ENCODE measurements around the gene FAM156A. TPM values are rescaled to one million over a fixed set of nuclear protein-coding genes. Genes with fewer than 3 reads are reported as not detected.
"Not testable (repeated sequence)": the region's sequence is repeated elsewhere in the genome, so short reads cannot be mapped to it uniquely, and the experiment has no call there.

Gene FAM156A
- total RNA-seq, 1 experiment from 2014 or later, result 7.2 TPM

DNA sequence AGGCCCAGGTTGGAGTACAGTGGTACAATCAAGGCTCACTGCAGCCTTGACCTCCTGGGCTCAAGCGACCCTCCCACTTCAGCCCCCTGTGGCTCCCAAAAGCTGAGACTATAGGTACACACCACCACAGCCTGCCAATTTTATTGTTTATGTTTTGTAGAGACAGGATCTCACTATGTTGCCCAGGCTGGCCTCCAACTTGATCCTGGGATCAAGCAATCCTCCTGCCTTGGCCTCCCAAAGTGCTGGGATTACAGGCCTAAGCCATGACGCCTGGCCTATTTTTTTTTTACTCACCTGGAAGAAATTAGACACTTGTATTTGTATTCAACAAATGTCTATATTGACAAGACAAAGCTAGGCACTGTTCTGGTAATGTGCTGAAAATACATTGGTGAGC is 25.1 kb downstream of the FAM156A start:
- Histone ChIP-seq H3K9me2 (replicated peaks; ENCODE audit: insufficient read depth, low read length) (no peaks in the 10 kb centered on the region), H3K4me2 (ENCODE audit: low read depth, low read length, poor library complexity, severe bottlenecking) (peak overlapping the region; percentile 91), H3K79me2 (ENCODE audit: low read length) (no peaks in the 10 kb centered on the region), H3K9me3 (ENCODE audit: low read length) (no peaks in the 10 kb centered on the region), H3K9ac (ENCODE audit: low read length) (no peak overlapping the region), H3K4me1 (ENCODE audit: low read length) (peaks cover 17% of the 10 kb centered on the region), H3K4me3 (ENCODE audit: low read length) (no peak overlapping the region), H3K36me3 (ENCODE audit: insufficient read depth, low read length) (peaks cover 6% of the 10 kb centered on the region), H2AFZ (ENCODE audit: low read length) (no peak overlapping the region), H3K27ac (ENCODE audit: low read length) (peak overlapping the region; percentile 90), H3K27me3 (ENCODE audit: low read length) (no peaks in the 10 kb centered on the region), H4K20me1 (ENCODE audit: insufficient read depth, low read depth, low read length) (no peaks in the 10 kb centered on the region)
- peak; percentile 38 for DNase-seq

DNA sequence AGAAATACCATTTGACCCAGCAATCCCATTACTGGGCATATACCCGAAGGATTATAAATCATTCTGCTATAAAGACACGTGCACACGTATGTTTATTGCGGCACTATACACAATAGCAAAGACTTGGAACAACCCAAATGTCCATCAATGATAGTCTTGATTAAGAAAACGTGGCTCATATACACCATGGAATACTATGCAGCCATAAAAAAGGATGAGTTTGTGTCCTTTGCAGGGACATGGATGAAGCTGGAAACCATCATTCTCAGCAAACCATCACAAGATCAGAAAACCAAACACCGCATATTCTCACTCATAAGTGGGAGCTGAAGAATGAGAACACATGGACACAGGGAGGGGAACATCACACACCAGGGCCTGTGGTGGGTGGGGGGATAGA is 28.1 kb downstream of the FAM156A start:
- not testable (repeated sequence) for H3K9me3 ChIP-seq (ENCODE audit: low read length); H3K9me2 ChIP-seq (replicated peaks; ENCODE audit: insufficient read depth, low read length); H4K20me1 ChIP-seq (ENCODE audit: insufficient read depth, low read depth, low read length); H3K9ac ChIP-seq (ENCODE audit: low read length); H3K27ac ChIP-seq (ENCODE audit: low read length); H3K27me3 ChIP-seq (ENCODE audit: low read length); H3K4me3 ChIP-seq (ENCODE audit: low read length); H2AFZ ChIP-seq (ENCODE audit: low read length); H3K4me2 ChIP-seq (ENCODE audit: low read depth, low read length, poor library complexity, severe bottlenecking); H3K36me3 ChIP-seq (ENCODE audit: insufficient read depth, low read length); DNase-seq
- Histone ChIP-seq H3K4me1 (ENCODE audit: low read length) (peaks cover 29% of the 10 kb centered on the region), H3K79me2 (ENCODE audit: low read length) (peaks cover 15% of the 10 kb centered on the region)

DNA sequence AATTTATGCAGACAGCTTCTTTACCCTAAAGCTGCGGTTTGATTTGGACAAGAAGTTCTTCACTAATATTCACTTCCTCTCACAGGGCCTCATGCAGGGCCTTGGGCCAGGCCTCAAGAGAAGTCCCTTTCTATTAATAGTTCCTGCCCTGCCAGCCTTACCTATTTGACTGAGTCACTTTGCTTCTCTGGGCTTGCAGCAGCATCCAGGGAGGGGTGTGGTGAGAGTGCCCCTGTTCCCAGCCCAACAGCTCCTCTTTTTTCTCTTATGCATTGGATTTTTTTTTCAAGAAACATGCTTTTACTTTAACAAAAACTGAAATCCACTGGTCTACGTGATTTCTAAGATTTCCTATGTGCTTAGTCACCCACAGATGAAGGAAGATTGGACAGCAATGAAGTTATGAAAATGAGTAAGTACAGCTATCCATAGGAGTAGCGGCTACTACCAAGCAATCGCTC is 34.5 kb downstream of the FAM156A start:
- peak overlapping the region; percentile 70 for H3K9ac ChIP-seq (ENCODE audit: low read length)
- H3K4me2 ChIP-seq (ENCODE audit: low read depth, low read length, poor library complexity, severe bottlenecking), result peak overlapping the region; percentile 70
- no peaks in the 10 kb centered on the region for H3K27me3 ChIP-seq (ENCODE audit: low read length)
- DNase-seq, result peak; percentile 90
- H3K9me3 ChIP-seq (ENCODE audit: low read length), result no peaks in the 10 kb centered on the region
- H2AFZ ChIP-seq (ENCODE audit: low read length), result peak overlapping the region; percentile 74
- H3K79me2 ChIP-seq (ENCODE audit: low read length), result peaks cover 21% of the 10 kb centered on the region
- peaks cover 6% of the 10 kb centered on the region for H3K36me3 ChIP-seq (ENCODE audit: insufficient read depth, low read length)
- no peaks in the 10 kb centered on the region for H3K9me2 ChIP-seq (replicated peaks; ENCODE audit: insufficient read depth, low read length)
- H3K27ac ChIP-seq (ENCODE audit: low read length), result peak overlapping the region; percentile 95
- H3K4me1 ChIP-seq (ENCODE audit: low read length), result peaks cover 57% of the 10 kb centered on the region
- peak overlapping the region; percentile 56 for H3K4me3 ChIP-seq (ENCODE audit: low read length)
- H4K20me1 ChIP-seq (ENCODE audit: insufficient read depth, low read depth, low read length), result no peaks in the 10 kb centered on the region

DNA sequence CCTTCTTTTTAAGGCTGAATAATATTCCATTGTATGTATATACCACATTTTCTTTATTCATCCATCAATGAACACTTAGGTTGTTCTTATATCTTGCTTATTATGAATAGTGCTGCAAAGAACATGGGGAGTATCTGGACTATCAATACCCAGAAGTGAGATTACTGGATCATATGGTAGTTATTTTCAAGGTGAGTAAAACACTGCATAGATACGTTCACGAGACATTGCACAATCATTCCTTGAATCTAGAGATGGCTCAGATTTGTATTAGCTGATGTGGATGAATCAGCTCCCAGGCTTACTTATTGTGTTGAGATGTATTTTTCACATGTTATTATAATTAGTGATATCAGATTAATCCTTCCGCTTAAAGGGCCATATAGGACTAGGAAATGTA is 43.6 kb downstream of the FAM156A start:
- not testable (repeated sequence) for H3K9me3 ChIP-seq (ENCODE audit: low read length); H2AFZ ChIP-seq (ENCODE audit: low read length); H3K4me2 ChIP-seq (ENCODE audit: low read depth, low read length, poor library complexity, severe bottlenecking); H3K27me3 ChIP-seq (ENCODE audit: low read length); H3K4me1 ChIP-seq (ENCODE audit: low read length); H3K4me3 ChIP-seq (ENCODE audit: low read length); DNase-seq; H3K79me2 ChIP-seq (ENCODE audit: low read length); H3K27ac ChIP-seq (ENCODE audit: low read length); H4K20me1 ChIP-seq (ENCODE audit: insufficient read depth, low read depth, low read length); H3K9me2 ChIP-seq (replicated peaks; ENCODE audit: insufficient read depth, low read length); H3K36me3 ChIP-seq (ENCODE audit: insufficient read depth, low read length); H3K9ac ChIP-seq (ENCODE audit: low read length)

DNA sequence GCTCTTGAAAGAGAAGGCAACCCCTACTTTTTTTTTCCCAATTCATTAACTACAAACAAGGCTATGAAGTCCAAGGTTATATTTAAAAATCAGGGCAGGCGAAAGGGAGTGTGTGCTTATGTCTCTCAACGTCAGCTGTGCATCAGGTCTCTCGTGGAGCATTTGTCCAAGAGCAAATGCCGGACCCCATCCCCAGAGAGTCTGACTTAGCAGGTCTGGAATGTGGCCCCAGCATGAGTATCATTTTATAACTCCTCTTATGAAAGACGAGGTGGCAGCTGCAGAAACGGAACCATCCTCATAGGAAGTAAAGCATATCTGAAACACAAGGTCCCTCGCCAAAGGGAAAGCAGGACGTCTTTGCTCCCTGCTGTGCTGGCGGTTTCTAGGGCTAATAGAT is 44.6 kb downstream of the FAM156A start:
- H3K27me3 ChIP-seq (ENCODE audit: low read length); H2AFZ ChIP-seq (ENCODE audit: low read length); H3K4me1 ChIP-seq (ENCODE audit: low read length); DNase-seq; H3K27ac ChIP-seq (ENCODE audit: low read length); H3K4me3 ChIP-seq (ENCODE audit: low read length); H3K79me2 ChIP-seq (ENCODE audit: low read length); H3K9ac ChIP-seq (ENCODE audit: low read length); H3K4me2 ChIP-seq (ENCODE audit: low read depth, low read length, poor library complexity, severe bottlenecking); H3K36me3 ChIP-seq (ENCODE audit: insufficient read depth, low read length); H3K9me2 ChIP-seq (replicated peaks; ENCODE audit: insufficient read depth, low read length); H4K20me1 ChIP-seq (ENCODE audit: insufficient read depth, low read depth, low read length); H3K9me3 ChIP-seq (ENCODE audit: low read length): not testable (repeated sequence)

DNA sequence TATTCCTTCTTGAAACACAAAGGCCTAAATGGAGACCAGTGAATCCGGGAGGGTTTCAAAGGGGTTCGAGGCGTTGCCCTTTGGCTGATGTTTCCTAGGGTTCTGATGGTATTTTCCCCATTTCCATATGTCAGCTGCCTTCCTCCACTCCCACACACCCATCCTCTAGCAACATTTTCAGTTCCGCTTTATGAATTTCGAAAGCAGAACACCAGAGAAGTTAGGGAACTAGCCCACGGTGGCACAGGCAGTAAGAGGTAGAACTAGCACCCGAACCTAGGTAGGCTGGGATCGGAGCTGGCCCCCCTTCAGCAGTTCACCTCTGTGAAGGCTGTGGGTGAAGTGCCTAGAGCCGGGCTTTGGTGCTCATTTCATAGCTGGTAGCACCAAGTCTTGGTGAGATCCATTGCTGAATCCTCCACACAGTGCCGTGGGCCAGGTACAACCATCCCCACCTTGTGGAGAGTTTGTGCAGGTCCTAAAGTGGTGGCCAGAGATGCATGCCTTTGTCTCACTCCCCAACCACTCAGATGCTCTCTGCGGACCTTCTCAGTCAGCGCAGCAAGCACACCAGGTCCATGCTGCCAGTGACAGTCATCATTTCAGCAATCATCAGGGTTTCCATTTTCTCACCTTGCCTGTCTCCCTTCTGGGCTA is 48.9 kb downstream of the FAM156A start:
- H3K4me2 ChIP-seq (ENCODE audit: low read depth, low read length, poor library complexity, severe bottlenecking); H3K9ac ChIP-seq (ENCODE audit: low read length); H3K4me1 ChIP-seq (ENCODE audit: low read length); H4K20me1 ChIP-seq (ENCODE audit: insufficient read depth, low read depth, low read length); H3K27ac ChIP-seq (ENCODE audit: low read length); H2AFZ ChIP-seq (ENCODE audit: low read length); H3K9me2 ChIP-seq (replicated peaks; ENCODE audit: insufficient read depth, low read length); H3K79me2 ChIP-seq (ENCODE audit: low read length); DNase-seq; H3K4me3 ChIP-seq (ENCODE audit: low read length); H3K36me3 ChIP-seq (ENCODE audit: insufficient read depth, low read length); H3K27me3 ChIP-seq (ENCODE audit: low read length); H3K9me3 ChIP-seq (ENCODE audit: low read length): not testable (repeated sequence)

DNA sequence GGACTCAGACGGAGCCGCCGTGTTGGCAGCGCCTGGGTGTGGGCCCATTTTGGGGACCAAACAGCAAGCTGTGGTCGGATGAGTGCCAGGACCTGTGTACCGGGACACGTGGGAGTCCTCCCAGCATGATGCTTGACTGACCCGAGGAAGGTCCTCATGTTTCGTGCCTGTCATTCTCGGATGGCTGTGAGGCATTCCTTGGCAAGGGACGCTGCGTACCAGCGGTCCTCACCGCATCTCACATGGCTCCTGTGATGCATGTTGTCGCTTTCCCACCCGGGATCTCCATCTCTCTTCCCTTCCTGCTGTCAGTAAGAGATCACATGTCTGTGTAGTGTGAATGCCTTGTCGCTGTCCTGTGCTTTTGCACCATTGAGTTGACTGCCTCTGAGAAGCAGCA is 50.4 kb downstream of the FAM156A start:
- H3K9me2 ChIP-seq (replicated peaks; ENCODE audit: insufficient read depth, low read length); H3K4me3 ChIP-seq (ENCODE audit: low read length); H3K27ac ChIP-seq (ENCODE audit: low read length); H3K4me2 ChIP-seq (ENCODE audit: low read depth, low read length, poor library complexity, severe bottlenecking); H3K27me3 ChIP-seq (ENCODE audit: low read length); H3K9me3 ChIP-seq (ENCODE audit: low read length); H3K36me3 ChIP-seq (ENCODE audit: insufficient read depth, low read length); H3K79me2 ChIP-seq (ENCODE audit: low read length); DNase-seq; H4K20me1 ChIP-seq (ENCODE audit: insufficient read depth, low read depth, low read length); H3K9ac ChIP-seq (ENCODE audit: low read length); H2AFZ ChIP-seq (ENCODE audit: low read length); H3K4me1 ChIP-seq (ENCODE audit: low read length): not testable (repeated sequence)

DNA sequence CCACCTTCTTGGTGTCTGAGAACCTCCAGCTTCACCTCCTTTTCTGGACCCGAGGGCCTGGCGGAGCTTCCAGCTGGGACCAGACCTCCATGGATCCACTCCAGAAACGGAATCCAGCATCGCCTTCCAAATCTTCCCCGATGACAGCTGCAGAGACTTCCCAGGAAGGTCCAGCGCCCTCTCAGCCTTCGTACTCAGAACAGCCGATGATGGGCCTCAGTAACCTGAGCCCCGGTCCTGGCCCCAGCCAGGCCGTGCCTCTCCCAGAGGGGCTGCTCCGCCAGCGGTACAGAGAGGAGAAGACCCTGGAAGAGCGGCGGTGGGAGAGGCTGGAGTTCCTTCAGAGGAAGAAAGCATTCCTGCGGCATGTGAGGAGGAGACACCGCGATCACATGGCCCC is 51.2 kb downstream of the FAM156A start:
- not testable (repeated sequence) for H3K79me2 ChIP-seq (ENCODE audit: low read length); H3K4me2 ChIP-seq (ENCODE audit: low read depth, low read length, poor library complexity, severe bottlenecking); H4K20me1 ChIP-seq (ENCODE audit: insufficient read depth, low read depth, low read length); H3K27ac ChIP-seq (ENCODE audit: low read length); H3K9me3 ChIP-seq (ENCODE audit: low read length); H3K36me3 ChIP-seq (ENCODE audit: insufficient read depth, low read length); H2AFZ ChIP-seq (ENCODE audit: low read length); H3K9ac ChIP-seq (ENCODE audit: low read length); DNase-seq; H3K27me3 ChIP-seq (ENCODE audit: low read length); H3K9me2 ChIP-seq (replicated peaks; ENCODE audit: insufficient read depth, low read length); H3K4me1 ChIP-seq (ENCODE audit: low read length); H3K4me3 ChIP-seq (ENCODE audit: low read length)

DNA sequence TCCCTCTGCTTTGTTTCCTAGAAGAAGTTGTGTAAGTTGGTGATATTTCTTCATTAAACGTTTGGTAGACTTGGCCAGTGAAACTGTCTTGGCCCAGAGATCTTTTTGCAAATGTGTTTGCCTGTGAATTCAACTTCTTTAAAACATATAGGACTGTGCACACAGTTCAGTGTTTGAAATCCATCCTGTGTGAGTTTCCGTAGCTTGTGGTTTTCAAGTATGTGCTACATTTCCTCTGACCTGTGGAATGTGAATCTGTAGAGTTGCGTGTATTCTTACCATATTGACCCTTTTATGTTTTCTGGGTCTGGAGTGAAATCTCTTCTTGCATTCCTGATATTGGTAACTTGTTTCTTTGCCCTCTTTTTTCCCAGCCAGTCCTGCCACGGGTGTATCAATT is 52.2 kb downstream of the FAM156A start:
- not testable (repeated sequence) for H3K4me3 ChIP-seq (ENCODE audit: low read length); H3K9me3 ChIP-seq (ENCODE audit: low read length); H3K79me2 ChIP-seq (ENCODE audit: low read length); H2AFZ ChIP-seq (ENCODE audit: low read length); DNase-seq; H3K9ac ChIP-seq (ENCODE audit: low read length); H3K4me1 ChIP-seq (ENCODE audit: low read length); H3K9me2 ChIP-seq (replicated peaks; ENCODE audit: insufficient read depth, low read length); H4K20me1 ChIP-seq (ENCODE audit: insufficient read depth, low read depth, low read length); H3K4me2 ChIP-seq (ENCODE audit: low read depth, low read length, poor library complexity, severe bottlenecking); H3K27ac ChIP-seq (ENCODE audit: low read length); H3K36me3 ChIP-seq (ENCODE audit: insufficient read depth, low read length); H3K27me3 ChIP-seq (ENCODE audit: low read length)

Measured in Karpas-422 (cell line).